HG03045 (cell line): ENCODE measurements around the gene AKAIN1.

Experiments used
- ATAC-seq: cut with Tn5 transposase; IDR thresholded peaks from one replicate; pipeline ENCODE4 v1.9.1; 2021; ENCODE audit warnings: mild to moderate bottlenecking, moderate library complexity; ENCODE audit not compliant: unreplicated experiment

The AKAIN1 gene

GRCh38 chr18:5097116-5097703, 99.8 kb downstream of the AKAIN1 start:
- ATAC-seq: no peak

GRCh38 chr18:5095239-5095638, 101.8 kb downstream of the AKAIN1 start:
- ATAC-seq: no peak

GRCh38 chr18:5093902-5094301, 103.2 kb downstream of the AKAIN1 start:
- no peak for ATAC-seq
